ENCODE data around the gene MAPKAP1.

Gene MAPKAP1

GRCh38 chr9:125387861-125388524 lies 319.0 kb downstream of the MAPKAP1 start:
- no peak for DNase-seq (ENCODE audit: low spot score)
